Neuronal stem cell (in vitro differentiated cells): ENCODE results near the gene PLAU.

Experiments used
- DNase-seq: peaks from one replicate; pipeline ENCODE4 v3.0.0-alpha.2; 2013; ENCODE audit warnings: low spot score
- H2AFZ ChIP-seq: one replicate; pipeline ENCODE4 v1.6.1; 2013; ENCODE audit warnings: mild to moderate bottlenecking, low read length, inconsistent platforms
- H2AK5ac ChIP-seq: 2 replicates; pipeline ENCODE4 v1.6.1; 2013; ENCODE audit warnings: low read depth, mild to moderate bottlenecking, inconsistent platforms, low read length, moderate library complexity, mixed read lengths
- H2BK120ac ChIP-seq: 2 replicates; pipeline ENCODE4 v1.6.1; 2013; ENCODE audit warnings: low read depth, mild to moderate bottlenecking, inconsistent platforms, low read length, moderate library complexity, mixed read lengths
- H2BK12ac ChIP-seq: one replicate; pipeline ENCODE4 v1.6.1; 2013; ENCODE audit warnings: low read length, inconsistent platforms
- H2BK15ac ChIP-seq: 2 replicates; pipeline ENCODE4 v1.6.1; 2013; ENCODE audit warnings: mild to moderate bottlenecking, low read length, inconsistent platforms, mixed read lengths
- H2BK5ac ChIP-seq: one replicate; pipeline ENCODE4 v1.6.1; 2013; ENCODE audit warnings: inconsistent platforms, mild to moderate bottlenecking, low read length, moderate library complexity
- H3K14ac ChIP-seq: one replicate; pipeline ENCODE4 v1.6.1; 2013; ENCODE audit warnings: low read length, inconsistent platforms
- H3K18ac ChIP-seq: 2 replicates; pipeline ENCODE4 v1.6.1; 2013; ENCODE audit warnings: low read length, inconsistent platforms
- H3K23ac ChIP-seq: 2 replicates; pipeline ENCODE4 v1.6.1; 2013; ENCODE audit warnings: low read depth, mild to moderate bottlenecking, mixed read lengths, low read length, inconsistent platforms; ENCODE audit not compliant: poor library complexity
- H3K27ac ChIP-seq: replicated peaks from 3 replicates; pipeline ENCODE4 v1.5.1; 2013; ENCODE audit warnings: low read length, inconsistent platforms
- H3K27me3 ChIP-seq, 3 experiments: 2 replicates each; pipeline ENCODE4 v1.6.1; 2013; ENCODE audit warnings: low read length in 3 of 3, mild to moderate bottlenecking in 2 of 3, inconsistent platforms in 1 of 3, low read depth in 1 of 3, mixed read lengths in 1 of 3, moderate library complexity in 1 of 3; ENCODE audit not compliant: control insufficient read depth in 3 of 3, insufficient read depth in 3 of 3
- H3K36me3 ChIP-seq, 2 donors: replicated peaks in 1 of 2; 2 replicates each; pipeline ENCODE4 v1.6.1; 2013; ENCODE audit warnings: low read length in 2 of 2; ENCODE audit not compliant: control insufficient read depth in 2 of 2, insufficient read depth in 2 of 2
- H3K4ac ChIP-seq: 2 replicates; pipeline ENCODE4 v1.6.1; 2013; ENCODE audit warnings: inconsistent platforms, mild to moderate bottlenecking, low read length, moderate library complexity
- H3K4me1 ChIP-seq, 2 donors: 1 replicate in 1 of 2; 2 replicates in 1 of 2; pipeline ENCODE4 v1.6.1; 2013; ENCODE audit warnings: low read length in 2 of 2, low read depth in 1 of 2; ENCODE audit not compliant: control insufficient read depth in 2 of 2, insufficient read depth in 1 of 2
- H3K4me2 ChIP-seq: one replicate; pipeline ENCODE4 v1.6.1; 2013; ENCODE audit warnings: mild to moderate bottlenecking, low read length, inconsistent platforms; ENCODE audit not compliant: insufficient read depth, poor library complexity, severe bottlenecking
- H3K4me3 ChIP-seq, 2 donors: 2 replicates each; pipeline ENCODE4 v1.5.1; 2013; ENCODE audit warnings: low read length in 2 of 2, mild to moderate bottlenecking in 2 of 2, inconsistent platforms in 1 of 2, moderate library complexity in 1 of 2
- H3K79me1 ChIP-seq: one replicate; pipeline ENCODE4 v1.6.1; 2013; ENCODE audit warnings: low read depth, mild to moderate bottlenecking, inconsistent platforms, low read length, moderate library complexity
- H3K9ac ChIP-seq: one replicate; pipeline ENCODE4 v1.6.1; 2013; ENCODE audit warnings: mild to moderate bottlenecking, low read depth, low read length, inconsistent platforms; ENCODE audit not compliant: poor library complexity
- H3K9me3 ChIP-seq, 2 donors: replicated peaks in 1 of 2; 2 replicates each; pipeline versions ENCODE3 to v1.6.1; 2013; ENCODE audit warnings: low read length in 2 of 2, mild to moderate bottlenecking in 2 of 2, inconsistent platforms in 1 of 2, low read depth in 1 of 2, mixed read lengths in 1 of 2, moderate library complexity in 1 of 2; ENCODE audit not compliant: control insufficient read depth in 2 of 2, insufficient read depth in 1 of 2
- H4K8ac ChIP-seq: one replicate; pipeline ENCODE4 v1.6.1; 2013; ENCODE audit warnings: low read depth, mild to moderate bottlenecking, inconsistent platforms, low read length, moderate library complexity
- H4K91ac ChIP-seq: one replicate; pipeline ENCODE4 v1.6.1; 2013; ENCODE audit warnings: low read length, low read depth, mild to moderate bottlenecking, inconsistent platforms; ENCODE audit not compliant: poor library complexity
- WGBS, 2 donors: extraction: QIAGEN DNeasy Blood & Tissue Kit; methylation state at CpG; one replicate each; pipeline ENCODE4 v1.1.7; 2013; ENCODE audit warnings: missing lambda C conversion rate in 2 of 2, mixed read lengths in 1 of 2; ENCODE audit not compliant: insufficient read length in 2 of 2, insufficient replicate concordance in 1 of 2; ENCODE audit errors: extremely low coverage in 2 of 2; 5-methylcytosine and 5-hydroxymethylcytosine counted together

Gene PLAU

GRCh38 chr10:73898730-73899410 lies 12.1 kb upstream of the PLAU start:
- H3K36me3 ChIP-seq, result no peaks in the 10 kb centered on the region
- WGBS, 2 donors, result no CpG with 5 or more reads among the region's 2 CpGs
- no peak overlapping the region for H2AK5ac ChIP-seq
- no peak overlapping the region for H4K91ac ChIP-seq
- no peak overlapping the region for H2BK5ac ChIP-seq
- peaks cover 0 to 14% (median 0%) of the 10 kb centered on the region in 3 experiments for H3K27me3 ChIP-seq
- no peak overlapping the region for H3K4ac ChIP-seq
- no peak overlapping the region for H3K9ac ChIP-seq
- H3K79me1 ChIP-seq, result no peaks in the 10 kb centered on the region
- no peak overlapping the region for H3K4me2 ChIP-seq
- H2BK120ac ChIP-seq, result no peak overlapping the region
- no peaks in the 10 kb centered on the region for H3K9me3 ChIP-seq
- H2BK15ac ChIP-seq, result no peak overlapping the region
- H3K23ac ChIP-seq, result no peak overlapping the region
- no peak overlapping the region for H3K14ac ChIP-seq
- H3K18ac ChIP-seq, result no peak overlapping the region
- no peak overlapping the region for H4K8ac ChIP-seq
- H3K4me1 ChIP-seq, result no peaks in the 10 kb centered on the region
- H2BK12ac ChIP-seq, result no peak overlapping the region
- no peak overlapping the region for H3K27ac ChIP-seq
- H3K4me3 ChIP-seq, result no peak overlapping the region
- no peak overlapping the region for H2AFZ ChIP-seq
- no peak for DNase-seq

GRCh38 chr10:73899423-73899822 lies 11.5 kb upstream of the PLAU start:
- H3K79me1 ChIP-seq, result no peaks in the 10 kb centered on the region
- no peak overlapping the region for H3K4me3 ChIP-seq
- H2BK5ac ChIP-seq, result no peak overlapping the region
- H2BK12ac ChIP-seq, result no peak overlapping the region
- no peak overlapping the region for H3K27ac ChIP-seq
- H3K9ac ChIP-seq, result no peak overlapping the region
- no peaks in the 10 kb centered on the region for H3K4me1 ChIP-seq
- no peak overlapping the region for H3K23ac ChIP-seq
- H3K27me3 ChIP-seq, result peaks cover 0 to 15% (median 0%) of the 10 kb centered on the region in 3 experiments
- no peak overlapping the region for H3K14ac ChIP-seq
- DNase-seq, result no peak
- WGBS, 2 donors, result no CpG with 5 or more reads among the region's 4 CpGs
- H2AFZ ChIP-seq, result no peak overlapping the region
- no peak overlapping the region for H4K91ac ChIP-seq
- no peak overlapping the region for H2AK5ac ChIP-seq
- no peaks in the 10 kb centered on the region for H3K36me3 ChIP-seq
- H2BK15ac ChIP-seq, result no peak overlapping the region
- H3K4me2 ChIP-seq, result no peak overlapping the region
- H3K18ac ChIP-seq, result no peak overlapping the region
- H2BK120ac ChIP-seq, result no peak overlapping the region
- no peak overlapping the region for H3K4ac ChIP-seq
- no peaks in the 10 kb centered on the region for H3K9me3 ChIP-seq
- no peak overlapping the region for H4K8ac ChIP-seq

GRCh38 chr10:73900064-73900463 lies 10.9 kb upstream of the PLAU start:
- no peaks in the 10 kb centered on the region for H3K9me3 ChIP-seq
- no peak overlapping the region for H3K23ac ChIP-seq
- no peak overlapping the region for H4K8ac ChIP-seq
- H3K4ac ChIP-seq, result no peak overlapping the region
- no peak overlapping the region for H2AFZ ChIP-seq
- H2BK5ac ChIP-seq, result no peak overlapping the region
- H2BK120ac ChIP-seq, result no peak overlapping the region
- H3K18ac ChIP-seq, result no peak overlapping the region
- no peak overlapping the region for H3K27ac ChIP-seq
- H3K14ac ChIP-seq, result no peak overlapping the region
- no peak overlapping the region for H2BK15ac ChIP-seq
- H3K27me3 ChIP-seq, result peaks cover 0 to 19% (median 0%) of the 10 kb centered on the region in 3 experiments
- WGBS, 2 donors, result no CpG with 5 or more reads among the region's 5 CpGs
- DNase-seq, result no peak
- no peak overlapping the region for H2BK12ac ChIP-seq
- H3K4me2 ChIP-seq, result no peak overlapping the region
- no peak overlapping the region for H3K4me3 ChIP-seq
- H4K91ac ChIP-seq, result no peak overlapping the region
- H3K4me1 ChIP-seq, result no peaks in the 10 kb centered on the region
- no peak overlapping the region for H3K9ac ChIP-seq
- H2AK5ac ChIP-seq, result no peak overlapping the region
- H3K79me1 ChIP-seq, result no peaks in the 10 kb centered on the region
- no peaks in the 10 kb centered on the region for H3K36me3 ChIP-seq

GRCh38 chr10:73901261-73901660 lies 9.7 kb upstream of the PLAU start:
- Histone ChIP-seq H4K91ac (no peak overlapping the region), H3K18ac (no peak overlapping the region), H3K9ac (no peak overlapping the region), H3K14ac (no peak overlapping the region), H3K9me3 (no peaks in the 10 kb centered on the region), H2BK5ac (no peak overlapping the region), H2BK120ac (no peak overlapping the region), H3K4me2 (no peak overlapping the region), H2BK12ac (no peak overlapping the region), H3K27me3 (peaks cover 0 to 19% (median 0%) of the 10 kb centered on the region in 3 experiments), H2BK15ac (no peak overlapping the region), H3K4me1 (no peaks in the 10 kb centered on the region), H2AK5ac (no peak overlapping the region), H2AFZ (no peak overlapping the region), H4K8ac (no peak overlapping the region), H3K4ac (no peak overlapping the region), H3K27ac (no peak overlapping the region), H3K36me3 (no peaks in the 10 kb centered on the region), H3K79me1 (no peaks in the 10 kb centered on the region), H3K4me3 (no peak overlapping the region), H3K23ac (no peak overlapping the region)
- WGBS, 2 donors, result no CpG with 5 or more reads among the region's 6 CpGs
- no peak for DNase-seq
